ENCODE results near the gene IL36G.

Gene IL36G

GRCh38 chr2:113000436-113000835 lies 22.6 kb downstream of the IL36G start:
- Histone ChIP-seq H3K9me2 (replicated peaks; ENCODE audit: insufficient read depth, low read length) (no peaks in the 10 kb centered on the region), H3K79me2 (ENCODE audit: low read length) (no peaks in the 10 kb centered on the region), H3F3A (ENCODE audit: insufficient read depth, low read length) (peaks cover 23% of the 10 kb centered on the region), H3K36me3 (replicated peaks; ENCODE audit: insufficient read depth, low read length) (no peaks in the 10 kb centered on the region), H4K20me1 (ENCODE audit: insufficient read depth, low read length) (no peaks in the 10 kb centered on the region), H3K4me3 (ENCODE audit: low read length) (no peak overlapping the region), H3K27me3 (replicated peaks; ENCODE audit: insufficient read depth, low read length) (no peaks in the 10 kb centered on the region), H3K4me2 (ENCODE audit: low read depth, low read length) (no peak overlapping the region), H3K9ac (ENCODE audit: low read length) (no peak overlapping the region), H3K9me3 (replicated peaks; ENCODE audit: insufficient read depth, low read length) (no peaks in the 10 kb centered on the region), H2AFZ (ENCODE audit: low read length) (no peak overlapping the region), H3K4me1 (ENCODE audit: low read length) (peaks cover 18% of the 10 kb centered on the region), H3K27ac (ENCODE audit: low read length) (no peak overlapping the region)
- DNase-seq: no peak
- TF ChIP-seq EZH2phosphoT487 (IDR thresholded peaks at IDR 0.05; ENCODE audit: low read length): no peak

GRCh38 chr2:113002677-113003076 lies 24.9 kb downstream of the IL36G start:
- H3K36me3 ChIP-seq (replicated peaks; ENCODE audit: insufficient read depth, low read length): no peaks in the 10 kb centered on the region
- no peaks in the 10 kb centered on the region for H3K27me3 ChIP-seq (replicated peaks; ENCODE audit: insufficient read depth, low read length)
- H2AFZ ChIP-seq (ENCODE audit: low read length): no peak overlapping the region
- no peak overlapping the region for H3K27ac ChIP-seq (ENCODE audit: low read length)
- H3K9me2 ChIP-seq (replicated peaks; ENCODE audit: insufficient read depth, low read length): no peaks in the 10 kb centered on the region
- H3K4me3 ChIP-seq (ENCODE audit: low read length): no peak overlapping the region
- no peak for DNase-seq
- H4K20me1 ChIP-seq (ENCODE audit: insufficient read depth, low read length): no peaks in the 10 kb centered on the region
- TF ChIP-seq EZH2phosphoT487 (IDR thresholded peaks at IDR 0.05; ENCODE audit: low read length) (no peak), EZH2 (optimal IDR thresholded peaks at IDR 0.05; ENCODE audit: low read depth, low read length) (no peak), CTCF (IDR thresholded peaks at IDR 0.05; ENCODE audit: low read length) (no peak)
- peaks cover under 1% of the 10 kb centered on the region; the same call in 1 of the 2 replicates for H3F3A ChIP-seq (ENCODE audit: insufficient read depth, low read length)
- H3K9me3 ChIP-seq (replicated peaks; ENCODE audit: insufficient read depth, low read length): no peaks in the 10 kb centered on the region
- peaks cover under 1% of the 10 kb centered on the region for H3K4me1 ChIP-seq (ENCODE audit: low read length)
- no peaks in the 10 kb centered on the region for H3K79me2 ChIP-seq (ENCODE audit: low read length)
- no peak overlapping the region for H3K4me2 ChIP-seq (ENCODE audit: low read depth, low read length)
- H3K9ac ChIP-seq (ENCODE audit: low read length): no peak overlapping the region

- DNase-seq: no peak
- H3K36me3 ChIP-seq (replicated peaks; ENCODE audit: insufficient read depth, low read length): no peaks in the 10 kb centered on the region
- peaks cover 9% of the 10 kb centered on the region for H3K4me1 ChIP-seq (ENCODE audit: low read length)
- H3K9ac ChIP-seq (ENCODE audit: low read length): no peak within 1 kb of the TSS
- peaks cover 8% of the 10 kb centered on the region; the same call in 1 of the 2 replicates for H3F3A ChIP-seq (ENCODE audit: insufficient read depth, low read length)
- H3K27ac ChIP-seq (ENCODE audit: low read length): no peak within 1 kb of the TSS
- no peak within 1 kb of the TSS for H2AFZ ChIP-seq (ENCODE audit: low read length)
- H3K9me3 ChIP-seq (replicated peaks; ENCODE audit: insufficient read depth, low read length): no peaks in the 10 kb centered on the region
- no peak within 1 kb of the TSS for H3K4me3 ChIP-seq (ENCODE audit: low read length)
- no peaks in the 10 kb centered on the region for H3K79me2 ChIP-seq (ENCODE audit: low read length)
- H3K9me2 ChIP-seq (replicated peaks; ENCODE audit: insufficient read depth, low read length): no peaks in the 10 kb centered on the region
- H3K27me3 ChIP-seq (replicated peaks; ENCODE audit: insufficient read depth, low read length): no peaks in the 10 kb centered on the region
- no peaks in the 10 kb centered on the region for H4K20me1 ChIP-seq (ENCODE audit: insufficient read depth, low read length)
- TF ChIP-seq EZH2phosphoT487 (IDR thresholded peaks at IDR 0.05; ENCODE audit: low read length): no peak
- no peak for TF ChIP-seq EZH2 (optimal IDR thresholded peaks at IDR 0.05; ENCODE audit: low read depth, low read length)
- no peak for TF ChIP-seq CTCF (IDR thresholded peaks at IDR 0.05; ENCODE audit: low read length)
- H3K4me2 ChIP-seq (ENCODE audit: low read depth, low read length): no peak within 1 kb of the TSS
These were observed 27.3 kb downstream of the IL36G start, which contains the start of gene IL36A for GRCh38 chr2:113005030-113005509. IL36A (plus strand) TSS chr2:113005459; CDS start chr2:113005872, 413 bp downstream.

- H2AFZ ChIP-seq (ENCODE audit: low read length): no peak overlapping the region
- no peak for DNase-seq
- peaks cover 10% of the 10 kb centered on the region; the same call in 1 of the 2 replicates for H3F3A ChIP-seq (ENCODE audit: insufficient read depth, low read length)
- no peak overlapping the region for H3K4me3 ChIP-seq (ENCODE audit: low read length)
- TF ChIP-seq EZH2 (optimal IDR thresholded peaks at IDR 0.05; ENCODE audit: low read depth, low read length): no peak
- no peak for TF ChIP-seq CTCF (IDR thresholded peaks at IDR 0.05; ENCODE audit: low read length)
- no peak for TF ChIP-seq EZH2phosphoT487 (IDR thresholded peaks at IDR 0.05; ENCODE audit: low read length)
- no peaks in the 10 kb centered on the region for H3K9me2 ChIP-seq (replicated peaks; ENCODE audit: insufficient read depth, low read length)
- no peak overlapping the region for H3K9ac ChIP-seq (ENCODE audit: low read length)
- H3K4me1 ChIP-seq (ENCODE audit: low read length): peaks cover 21% of the 10 kb centered on the region
- no peaks in the 10 kb centered on the region for H3K79me2 ChIP-seq (ENCODE audit: low read length)
- no peak overlapping the region for H3K27ac ChIP-seq (ENCODE audit: low read length)
- no peaks in the 10 kb centered on the region for H3K36me3 ChIP-seq (replicated peaks; ENCODE audit: insufficient read depth, low read length)
- H4K20me1 ChIP-seq (ENCODE audit: insufficient read depth, low read length): no peaks in the 10 kb centered on the region
- H3K27me3 ChIP-seq (replicated peaks; ENCODE audit: insufficient read depth, low read length): no peaks in the 10 kb centered on the region
- no peak overlapping the region for H3K4me2 ChIP-seq (ENCODE audit: low read depth, low read length)
- H3K9me3 ChIP-seq (replicated peaks; ENCODE audit: insufficient read depth, low read length): no peaks in the 10 kb centered on the region
These were observed 29.4 kb downstream of the IL36G start for GRCh38 chr2:113007250-113007649.
